ENCODE data around the gene PRKAG2.
A peak's percentile ranks its signal among the peaks of the same experiment; 100 is the strongest.
"Not testable (repeated sequence)": the region's sequence is repeated elsewhere in the genome, so short reads cannot be mapped to it uniquely, and the experiment has no call there.

PRKAG2 gene

GRCh38 chr7:151595702-151596350 is 281.1 kb downstream of the PRKAG2 start:
- no peak for DNase-seq

- DNase-seq = no peak
Observed at GRCh38 chr7:151592868-151593486, 283.9 kb downstream of the PRKAG2 start.

- no peak for DNase-seq
Observed at GRCh38 chr7:151592330-151592729, 284.6 kb downstream of the PRKAG2 start.

- no peak for DNase-seq
Observed at GRCh38 chr7:151591866-151592265, 285.0 kb downstream of the PRKAG2 start.

- no peak for DNase-seq
Observed at GRCh38 chr7:151590850-151591771, 285.8 kb downstream of the PRKAG2 start.

GRCh38 chr7:151590071-151590849 is 286.7 kb downstream of the PRKAG2 start:
- DNase-seq = no peak

GRCh38 chr7:151588982-151589381 is 287.9 kb downstream of the PRKAG2 start:
- DNase-seq = no peak

- no peak for DNase-seq
Observed at GRCh38 chr7:151586531-151587260, 290.2 kb downstream of the PRKAG2 start.

GRCh38 chr7:151585744-151586393 is 291.0 kb downstream of the PRKAG2 start:
- DNase-seq = no peak

- DNase-seq = no peak
Observed at GRCh38 chr7:151581741-151582140, 295.2 kb downstream of the PRKAG2 start.

- DNase-seq = no peak
Observed at GRCh38 chr7:151579644-151580043, 297.3 kb downstream of the PRKAG2 start.

- no peak for DNase-seq
Observed at GRCh38 chr7:151575410-151575809, 301.5 kb downstream of the PRKAG2 start.

- not testable (repeated sequence) for DNase-seq
Observed at GRCh38 chr7:151573046-151573445, 303.9 kb downstream of the PRKAG2 start.

GRCh38 chr7:151572136-151572535 is 304.8 kb downstream of the PRKAG2 start:
- no peak for DNase-seq

GRCh38 chr7:151571471-151571870 is 305.4 kb downstream of the PRKAG2 start:
- no peak for DNase-seq

GRCh38 chr7:151570366-151570915 is 306.5 kb downstream of the PRKAG2 start:
- DNase-seq = peak; percentile 10

GRCh38 chr7:151568956-151569940 is 307.7 kb downstream of the PRKAG2 start:
- no peak for DNase-seq

- no peak for DNase-seq
Observed at GRCh38 chr7:151566897-151567320, 310.0 kb downstream of the PRKAG2 start.

- no peak for DNase-seq
Observed at GRCh38 chr7:151565541-151565940, 311.4 kb downstream of the PRKAG2 start.

- peak; percentile 7 for DNase-seq
Observed at GRCh38 chr7:151560243-151560642, 316.7 kb downstream of the PRKAG2 start.

Data from CD4-positive, alpha-beta T cell treated with Interleukin-17A for 1 hour (primary cell).